ENCODE results near the gene ATG12.
"Not testable (repeated sequence)": the region's sequence is repeated elsewhere in the genome, so short reads cannot be mapped to it uniquely, and the experiment has no call there.

ATG12 gene

GRCh38 chr5:115842089-115842935, 947 bp upstream of the ATG12 start:
- DNase-seq = peak; percentile 38

GRCh38 chr5:115840873-115841272, 492 bp downstream of the ATG12 start:
- DNase-seq = no peak

GRCh38 chr5:115838885-115839518, 2.4 kb downstream of the ATG12 start:
- DNase-seq = no peak

GRCh38 chr5:115835481-115835880, 5.9 kb downstream of the ATG12 start:
- no peak for DNase-seq

- no peak for DNase-seq
Measured at GRCh38 chr5:115831163-115831768, 10.1 kb downstream of the ATG12 start.

- no peak for DNase-seq
Measured at GRCh38 chr5:115829913-115830312, 11.5 kb downstream of the ATG12 start.

- no peak for DNase-seq
Measured at GRCh38 chr5:115825948-115826347, 15.4 kb downstream of the ATG12 start.

GRCh38 chr5:115824983-115825382, 16.4 kb downstream of the ATG12 start:
- DNase-seq = not testable (repeated sequence)

GRCh38 chr5:115820846-115821245, 20.5 kb downstream of the ATG12 start:
- DNase-seq = no peak

GRCh38 chr5:115818821-115819220, 22.5 kb downstream of the ATG12 start:
- no peak for DNase-seq

GRCh38 chr5:115817386-115817785, 24.0 kb downstream of the ATG12 start:
- DNase-seq = no peak

GRCh38 chr5:115816226-115817081, 24.9 kb downstream of the ATG12 start, which contains the start of gene CDO1:
CDO1 (minus strand) TSS chr5:115816659; CDS start chr5:115816397, 262 bp downstream.
- DNase-seq = no peak

GRCh38 chr5:115815693-115816225, 25.6 kb downstream of the ATG12 start:
- DNase-seq = no peak

- DNase-seq = no peak
Measured at GRCh38 chr5:115815006-115815692, 26.2 kb downstream of the ATG12 start.

GRCh38 chr5:115813719-115814118, 27.6 kb downstream of the ATG12 start:
- DNase-seq = no peak

- no peak for DNase-seq
Measured at GRCh38 chr5:115812372-115812771, 29.0 kb downstream of the ATG12 start.

GRCh38 chr5:115811406-115811805, 30.0 kb downstream of the ATG12 start:
- DNase-seq = no peak

- DNase-seq = no peak
Measured at GRCh38 chr5:115810761-115811160, 30.6 kb downstream of the ATG12 start.

GRCh38 chr5:115809946-115810345, 31.4 kb downstream of the ATG12 start:
- no peak for DNase-seq

GRCh38 chr5:115808066-115808465, 33.3 kb downstream of the ATG12 start:
- not testable (repeated sequence) for DNase-seq

- DNase-seq = no peak
Measured at GRCh38 chr5:115807654-115808052, 33.7 kb downstream of the ATG12 start.
